GM19395 (cell line): Measurements from ENCODE around the gene HOXC6.

Source experiments
- ATAC-seq: cut with Tn5 transposase; IDR thresholded peaks from one replicate; pipeline ENCODE4 v1.9.1; 2021; ENCODE audit warnings: mild to moderate bottlenecking, moderate library complexity; ENCODE audit not compliant: unreplicated experiment

The HOXC6 gene

DNA sequence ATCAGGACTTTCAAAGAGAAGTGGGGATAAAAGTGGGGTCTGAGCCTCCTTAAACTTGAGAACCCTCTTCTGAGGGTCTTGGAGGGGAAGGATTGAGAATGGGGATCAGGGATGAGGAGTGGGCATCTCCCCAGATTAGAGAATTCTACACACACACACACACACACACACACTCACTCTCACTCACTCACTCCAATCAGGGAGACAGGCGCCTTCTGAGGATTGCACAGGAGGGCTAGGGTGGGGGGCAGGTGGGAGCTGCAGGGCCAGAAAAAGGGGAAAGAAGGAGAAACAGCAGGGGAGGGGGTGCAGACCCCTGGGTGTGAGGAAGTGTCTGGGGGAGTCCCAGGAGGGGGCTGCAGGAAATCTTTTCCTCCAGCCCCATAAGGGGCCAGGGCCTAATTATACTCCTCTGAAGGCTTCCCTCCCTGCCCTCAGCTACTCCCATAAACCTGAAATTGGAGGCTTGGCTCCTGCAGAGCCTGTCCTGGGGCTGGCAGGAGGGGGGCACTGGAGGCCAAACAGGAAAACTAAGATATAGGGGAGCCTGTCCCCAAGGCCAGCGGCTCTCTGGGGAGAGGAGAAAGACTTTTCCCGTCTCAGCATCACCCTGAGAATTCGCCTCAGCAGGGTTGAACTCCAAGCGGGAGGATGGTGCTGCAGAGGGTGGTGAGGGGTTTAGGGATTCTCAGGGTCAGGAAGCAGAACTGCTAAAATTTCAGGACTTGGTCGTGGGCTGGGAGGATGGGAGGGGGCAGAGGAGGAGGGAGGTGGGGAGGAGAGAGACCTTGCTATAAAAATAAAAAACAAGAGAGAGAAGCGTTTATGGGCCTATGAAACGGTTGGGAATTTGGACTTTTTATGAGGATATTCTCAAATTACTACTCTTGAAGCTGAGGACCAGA, 26.7 kb upstream of the HOXC6 start:
- no peak for ATAC-seq

DNA sequence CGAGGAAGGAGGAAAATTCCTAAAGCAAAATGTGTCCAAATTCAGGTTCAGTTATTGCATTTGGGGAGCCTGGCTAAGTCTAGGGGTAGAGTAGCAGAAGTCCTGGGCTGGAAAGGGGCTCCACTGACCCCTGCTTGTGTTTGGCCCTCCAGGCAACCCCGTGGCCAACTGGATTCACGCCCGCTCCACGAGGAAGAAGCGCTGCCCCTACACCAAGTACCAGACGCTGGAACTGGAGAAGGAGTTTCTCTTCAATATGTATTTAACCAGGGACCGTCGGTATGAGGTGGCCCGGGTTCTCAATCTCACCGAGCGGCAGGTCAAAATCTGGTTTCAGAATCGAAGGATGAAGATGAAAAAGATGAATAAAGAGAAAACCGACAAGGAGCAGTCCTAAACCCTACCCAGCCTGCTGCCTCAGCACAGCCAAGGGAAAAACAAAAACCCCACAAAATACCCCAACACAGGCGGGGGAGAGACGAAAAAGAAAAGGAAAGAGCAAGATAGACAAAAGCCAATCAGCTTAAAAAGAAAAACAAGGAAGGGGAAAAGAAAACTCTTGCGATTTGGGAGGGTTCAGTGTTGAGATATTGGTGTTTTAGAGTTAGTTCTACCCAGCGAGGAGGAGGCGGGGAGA, 25.8 kb upstream of the HOXC6 start:
- ATAC-seq = no peak

DNA sequence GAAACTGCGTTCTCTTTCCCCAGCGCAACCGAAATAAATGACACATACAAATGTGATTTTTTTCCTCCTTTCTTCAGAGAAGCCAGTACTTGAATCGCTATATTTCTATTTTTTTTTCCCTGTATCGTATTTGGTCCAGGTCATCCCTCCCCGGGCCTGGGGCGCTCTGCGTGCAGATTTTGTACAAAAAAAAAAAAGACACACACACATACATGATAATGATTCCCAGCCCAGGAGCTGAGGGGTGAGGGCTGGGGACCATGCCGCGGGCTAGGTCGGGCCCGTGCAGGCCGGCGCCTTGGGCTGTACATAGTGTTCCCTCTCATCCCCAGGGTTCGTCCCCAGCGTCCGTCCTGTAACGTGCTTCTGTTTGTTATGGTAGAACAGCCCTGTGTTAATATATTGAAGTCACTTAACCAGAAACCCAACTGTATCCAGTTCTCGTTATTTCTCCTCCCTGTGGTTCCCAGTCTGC, 25.3 kb upstream of the HOXC6 start:
- no peak for ATAC-seq

DNA sequence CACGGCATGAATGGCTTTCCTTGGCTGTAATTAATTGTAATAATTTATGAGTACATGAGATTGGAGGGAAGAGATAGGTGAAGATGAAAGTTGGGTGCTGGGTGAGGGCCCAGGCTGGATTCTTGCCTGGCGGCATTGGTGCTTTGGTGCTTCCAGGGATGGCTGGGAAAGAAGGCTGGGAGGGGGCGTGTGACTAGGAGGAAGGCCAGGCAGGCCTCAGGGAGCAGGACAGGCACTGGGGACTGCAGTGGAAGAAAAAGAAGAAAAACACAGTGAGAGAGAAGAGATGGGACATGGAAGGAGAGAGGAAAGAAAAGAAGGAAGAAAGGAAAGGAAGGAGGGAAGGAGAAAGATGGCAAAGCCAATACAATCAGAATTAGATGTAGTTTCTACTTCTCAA, 24.6 kb upstream of the HOXC6 start:
- ATAC-seq = no peak

DNA sequence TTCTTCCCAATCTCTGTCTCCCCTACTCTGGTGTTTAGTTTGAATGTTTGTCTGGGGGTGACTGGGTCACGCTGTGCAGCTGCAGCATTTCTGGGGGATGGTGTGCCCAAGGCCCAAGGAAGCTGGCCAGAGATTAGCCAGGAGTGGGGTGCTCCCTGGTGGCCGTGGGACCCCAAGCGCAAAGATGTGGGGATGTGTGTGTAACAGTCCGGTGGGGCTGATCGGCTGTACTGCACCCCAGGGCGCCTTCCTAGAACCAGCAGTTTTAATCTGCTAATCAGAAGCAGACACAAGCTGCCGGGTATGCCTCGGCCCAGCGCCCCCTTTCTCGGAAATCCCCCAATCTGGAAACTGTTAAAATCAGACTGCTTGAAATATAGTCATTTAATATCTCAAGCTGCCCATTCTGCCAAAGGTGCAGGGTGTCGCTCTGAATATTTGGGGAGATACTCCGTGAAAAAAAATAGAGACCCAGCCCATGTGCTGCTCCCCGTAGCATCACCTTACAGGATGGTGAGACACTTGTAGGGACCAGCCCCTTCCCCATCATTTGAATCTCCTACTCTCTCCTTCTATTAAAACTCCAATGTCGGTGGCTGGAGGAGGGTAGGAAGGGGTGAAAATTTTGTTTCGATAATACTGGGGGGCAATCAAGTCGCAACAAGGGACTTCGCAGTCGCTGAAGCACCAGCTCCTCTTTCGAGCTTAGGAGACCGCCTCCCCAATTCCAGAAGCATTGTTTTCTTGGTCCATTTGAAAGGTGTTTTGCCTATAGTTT, 24.0 kb upstream of the HOXC6 start:
- no peak for ATAC-seq

DNA sequence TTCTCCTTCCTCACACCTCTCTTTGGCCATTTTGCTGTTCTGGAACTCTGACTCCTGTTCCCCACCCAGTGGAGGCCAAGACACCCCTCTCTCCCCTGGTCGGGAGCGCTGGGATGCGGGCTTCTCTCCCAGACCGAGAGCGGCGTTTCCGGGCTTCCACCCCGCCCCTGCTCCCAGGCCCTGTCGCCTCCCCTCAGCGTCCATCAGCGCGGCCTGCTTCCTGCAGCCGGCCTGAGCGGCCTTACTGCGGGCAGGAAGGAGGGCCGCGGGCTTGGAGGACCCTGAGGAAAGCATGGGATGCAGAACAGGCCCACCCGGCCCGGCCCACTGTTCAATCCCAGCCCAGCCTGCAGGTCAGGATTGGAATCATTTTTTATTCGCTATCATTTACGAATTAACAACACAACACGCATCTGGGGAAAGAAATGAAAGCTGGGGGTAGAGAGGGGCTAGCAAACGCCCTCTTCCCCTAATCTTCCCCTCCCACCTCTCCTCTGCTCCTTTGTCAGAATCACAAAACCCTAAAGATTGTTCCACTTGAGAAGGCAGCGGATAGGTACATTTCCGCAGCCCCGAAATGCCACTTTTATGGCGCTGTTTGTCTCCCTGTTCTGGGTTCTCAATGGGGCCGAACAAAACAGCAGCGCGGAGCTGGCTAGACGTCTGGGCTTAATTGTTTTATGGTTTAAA, 23.3 kb upstream of the HOXC6 start:
- no peak for ATAC-seq

DNA sequence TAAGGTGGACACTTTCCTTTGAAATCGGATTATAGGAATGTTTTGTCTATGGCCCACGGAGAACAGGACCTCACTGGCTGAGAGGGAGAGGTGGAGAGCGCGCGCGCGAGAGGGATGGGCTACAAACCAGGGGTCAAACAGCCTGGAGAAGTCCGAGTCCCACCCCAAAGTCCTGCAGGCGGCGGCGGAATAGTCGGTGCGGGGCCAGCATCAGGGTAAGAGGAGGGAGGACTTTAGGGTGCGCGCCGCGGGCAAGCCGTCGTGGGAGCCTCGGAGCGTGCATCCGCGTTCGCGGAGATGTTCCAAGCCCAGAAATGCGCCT, 22.7 kb upstream of the HOXC6 start:
- no peak for ATAC-seq

DNA sequence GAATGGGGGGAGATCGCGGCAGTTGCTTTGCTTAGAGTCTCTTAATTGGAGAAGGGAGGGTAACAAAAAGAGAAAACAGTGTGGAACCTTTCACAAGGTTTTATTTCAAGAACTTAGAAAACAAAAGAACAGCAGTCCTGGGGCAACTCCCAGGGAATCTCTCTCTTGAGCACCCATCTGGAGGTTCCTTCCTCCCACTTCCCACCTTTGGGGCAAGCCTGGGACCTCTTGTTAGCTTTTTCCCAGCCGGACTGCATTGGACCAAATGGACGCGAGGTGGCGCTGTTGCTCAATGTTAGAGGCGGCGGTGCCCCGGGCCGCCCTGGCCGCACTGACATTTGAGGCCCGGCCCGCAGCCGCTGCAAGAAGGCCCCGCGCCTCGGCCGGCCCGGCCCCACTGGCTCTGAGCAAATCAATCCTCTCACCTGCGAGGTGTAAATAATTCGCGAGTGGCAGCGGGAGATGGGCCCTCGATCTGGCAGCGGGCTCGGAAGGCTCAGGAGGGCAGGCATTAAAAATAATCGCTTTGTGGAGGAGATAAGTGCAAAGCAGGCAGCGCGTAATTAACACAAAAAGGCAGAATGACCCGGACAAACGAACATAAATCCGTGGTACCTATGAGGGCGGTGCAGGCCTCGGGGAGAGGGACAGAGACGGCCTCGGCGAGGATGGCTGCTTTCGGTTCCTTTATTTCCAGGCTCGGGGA, 22.2 kb upstream of the HOXC6 start:
- ATAC-seq = peak; percentile 57

DNA sequence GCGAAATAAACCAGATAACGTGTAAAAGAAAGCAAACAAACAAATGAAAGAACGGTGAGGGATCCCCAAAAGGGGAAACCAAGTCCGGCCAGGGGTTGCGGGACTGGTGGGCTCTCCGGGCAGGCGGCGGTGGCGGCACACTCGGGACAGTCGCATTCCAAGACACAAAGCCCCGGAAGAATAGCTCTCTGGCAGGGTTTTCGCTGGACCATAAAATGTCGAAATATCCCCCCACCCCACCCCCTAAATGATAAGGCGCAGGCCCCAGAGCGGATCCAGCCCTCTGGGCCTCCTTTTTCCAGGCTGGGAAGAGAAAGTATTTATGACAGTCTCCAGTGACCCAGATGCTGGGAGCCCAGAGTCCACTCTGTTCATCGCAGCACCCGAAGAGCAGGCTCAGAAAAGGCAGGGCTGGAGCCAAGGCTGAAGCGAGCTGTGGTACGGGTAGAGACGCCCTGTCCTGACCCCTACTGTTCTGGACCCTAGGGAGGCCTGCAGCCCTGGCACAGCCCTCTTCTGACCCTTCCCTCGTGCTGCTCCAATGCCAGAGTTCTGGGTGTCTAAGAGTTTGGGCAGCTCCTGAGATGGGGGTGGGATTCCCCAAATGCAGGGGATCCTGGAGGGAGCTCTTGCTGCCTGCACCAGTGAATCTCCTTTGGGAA, 21.6 kb upstream of the HOXC6 start:
- no peak for ATAC-seq

DNA sequence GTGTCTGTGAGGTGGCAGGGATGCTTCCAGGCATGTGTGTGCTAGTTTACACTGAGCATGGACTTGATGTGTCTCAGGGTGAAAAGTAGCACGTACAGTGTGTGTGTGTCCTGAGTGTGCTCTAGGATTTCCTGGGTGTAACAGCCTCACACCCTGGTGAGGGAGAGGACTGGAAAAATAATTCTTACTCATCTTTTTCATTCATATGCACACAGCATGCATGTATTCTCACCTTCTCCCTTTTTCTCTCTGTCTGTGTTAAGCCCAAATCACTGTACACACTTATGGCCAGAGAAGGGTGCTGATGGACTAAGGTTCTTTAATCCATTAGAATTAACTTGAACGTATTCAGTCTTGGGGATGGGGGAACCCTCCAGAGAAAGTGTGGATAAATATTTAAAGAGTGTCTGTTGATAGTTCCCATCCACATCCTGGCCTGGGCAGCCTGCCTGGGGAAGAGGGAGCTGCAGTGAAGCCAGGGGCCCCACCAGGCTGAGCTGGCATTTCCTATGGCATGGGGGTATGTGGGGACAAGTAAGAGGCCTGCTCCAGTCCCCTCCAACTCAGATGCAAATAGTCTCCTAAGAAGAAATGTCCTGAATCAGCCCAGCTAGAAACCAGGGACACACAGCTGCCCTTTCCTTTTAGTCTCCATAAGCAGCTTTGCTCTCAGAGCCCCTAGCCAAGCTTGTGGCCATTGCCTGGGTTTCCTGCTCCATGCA, 20.5 kb upstream of the HOXC6 start:
- ATAC-seq = no peak

DNA sequence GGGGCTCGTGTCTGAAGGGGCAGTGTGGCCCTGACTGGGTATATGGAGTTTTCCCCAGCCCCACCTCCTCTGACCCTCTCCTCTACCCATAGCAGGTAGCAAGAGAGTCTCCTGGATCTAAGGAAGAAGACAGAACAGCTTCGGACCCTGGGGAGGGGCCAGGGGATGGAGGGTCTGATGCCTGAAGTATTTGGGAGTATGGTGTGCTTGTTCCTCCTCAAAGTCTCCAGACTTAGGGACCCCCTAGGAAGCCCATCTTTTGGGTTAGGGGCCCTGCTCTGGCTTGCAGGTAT, 20.0 kb upstream of the HOXC6 start:
- ATAC-seq = no peak

DNA sequence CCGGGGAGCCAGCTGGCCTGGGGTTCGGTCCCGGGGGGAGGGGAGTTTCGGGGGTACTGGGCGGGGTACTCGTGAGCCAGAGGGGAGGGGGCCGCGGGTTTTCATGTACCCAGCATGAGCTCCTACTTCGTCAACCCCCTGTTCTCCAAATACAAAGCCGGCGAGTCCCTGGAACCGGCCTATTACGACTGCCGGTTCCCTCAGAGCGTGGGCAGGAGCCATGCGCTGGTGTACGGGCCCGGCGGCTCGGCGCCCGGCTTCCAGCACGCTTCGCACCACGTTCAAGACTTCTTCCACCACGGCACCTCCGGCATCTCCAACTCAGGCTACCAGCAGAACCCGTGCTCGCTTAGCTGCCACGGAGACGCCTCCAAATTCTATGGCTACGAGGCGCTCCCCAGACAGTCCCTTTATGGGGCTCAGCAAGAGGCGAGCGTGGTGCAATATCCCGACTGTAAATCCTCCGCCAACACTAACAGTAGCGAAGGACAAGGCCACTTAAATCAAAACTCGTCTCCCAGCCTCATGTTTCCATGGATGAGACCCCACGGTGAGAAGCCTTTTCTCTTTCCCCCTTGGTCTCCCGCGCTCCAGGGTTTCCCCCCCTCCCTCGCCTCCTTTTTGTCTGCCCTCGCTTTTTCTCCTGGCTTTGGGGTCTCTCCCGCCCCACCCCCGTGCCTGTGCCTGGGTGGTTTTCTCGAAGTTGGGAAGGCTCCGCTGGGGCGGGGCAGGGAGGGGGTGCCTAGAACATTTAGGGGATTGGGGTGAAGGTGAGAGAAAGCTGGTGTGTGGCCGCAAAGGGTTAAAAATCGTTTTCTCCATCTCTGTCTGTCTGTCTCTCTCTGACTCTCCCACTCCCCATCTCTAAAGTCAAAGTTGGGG, 18.8 kb upstream of the HOXC6 start:
- no peak for ATAC-seq

DNA sequence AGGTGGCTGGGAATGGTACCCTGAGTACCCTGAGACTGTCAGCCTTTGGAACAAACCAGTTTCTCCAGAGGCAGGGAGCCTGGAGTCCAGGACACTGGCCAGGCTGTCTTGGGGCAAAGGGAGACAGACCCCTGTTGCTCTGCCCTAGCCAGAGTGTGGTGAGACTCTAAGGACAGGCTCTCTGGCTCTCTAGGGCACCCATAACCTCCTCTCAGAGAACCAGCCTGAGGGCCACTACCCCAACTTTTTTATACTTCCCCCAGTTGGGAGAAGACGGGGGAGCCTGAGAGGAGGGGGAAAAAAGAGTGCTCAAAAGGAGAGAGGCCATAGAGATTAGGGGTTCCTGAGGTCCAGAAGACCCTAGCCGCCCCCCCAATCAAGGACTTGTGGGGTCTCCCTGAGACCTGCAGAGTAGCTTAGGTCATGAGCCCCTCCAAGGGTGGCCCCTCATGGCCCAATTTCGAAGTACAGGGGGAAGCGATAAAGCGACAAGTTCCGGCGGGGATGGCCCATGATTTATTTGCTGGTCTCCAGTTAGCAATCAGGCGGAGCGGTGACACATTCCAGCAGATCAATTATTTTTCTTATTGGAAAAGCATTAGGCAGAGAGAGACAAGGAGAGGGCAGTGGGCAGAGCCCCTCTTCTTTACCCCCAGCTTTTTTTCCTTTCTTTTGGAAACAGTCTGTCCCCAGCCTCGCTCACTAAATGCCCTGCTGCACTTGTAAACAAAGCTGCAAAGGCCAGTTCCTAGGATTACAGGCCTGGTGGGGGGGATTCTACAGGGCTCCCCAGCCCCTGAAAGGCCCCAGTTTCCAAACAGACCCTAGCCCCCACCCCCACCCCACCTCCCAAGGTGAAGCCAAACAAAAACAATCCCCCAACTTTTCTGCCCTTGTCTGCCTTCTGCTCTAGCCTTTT, 17.9 kb upstream of the HOXC6 start:
- no peak for ATAC-seq

DNA sequence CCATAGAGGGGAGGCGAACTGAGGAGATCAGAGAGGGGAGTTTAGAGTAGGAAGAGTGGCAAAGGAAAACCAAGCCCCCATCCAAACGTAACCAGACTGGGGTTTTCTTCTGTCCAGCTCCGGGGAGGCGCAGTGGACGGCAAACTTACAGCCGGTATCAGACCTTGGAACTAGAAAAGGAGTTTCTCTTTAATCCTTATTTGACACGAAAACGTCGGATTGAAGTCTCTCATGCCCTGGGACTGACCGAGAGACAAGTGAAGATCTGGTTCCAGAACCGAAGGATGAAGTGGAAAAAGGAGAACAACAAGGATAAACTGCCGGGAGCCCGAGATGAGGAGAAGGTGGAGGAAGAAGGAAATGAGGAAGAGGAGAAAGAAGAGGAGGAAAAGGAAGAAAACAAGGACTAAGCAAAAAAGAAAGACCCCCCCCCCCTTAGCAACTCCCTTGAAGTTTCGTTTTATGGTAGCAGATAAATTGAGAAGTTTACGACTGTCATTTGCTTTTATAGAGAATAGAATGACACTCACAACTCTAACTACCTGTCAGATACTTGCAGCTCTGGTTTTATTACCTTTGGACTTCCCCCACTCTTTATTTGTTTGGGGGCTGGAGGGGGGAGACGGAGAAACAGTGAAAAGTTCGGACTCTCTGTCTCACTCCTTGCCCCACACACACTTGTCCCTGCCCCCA, 17.1 kb upstream of the HOXC6 start:
- no peak for ATAC-seq

DNA sequence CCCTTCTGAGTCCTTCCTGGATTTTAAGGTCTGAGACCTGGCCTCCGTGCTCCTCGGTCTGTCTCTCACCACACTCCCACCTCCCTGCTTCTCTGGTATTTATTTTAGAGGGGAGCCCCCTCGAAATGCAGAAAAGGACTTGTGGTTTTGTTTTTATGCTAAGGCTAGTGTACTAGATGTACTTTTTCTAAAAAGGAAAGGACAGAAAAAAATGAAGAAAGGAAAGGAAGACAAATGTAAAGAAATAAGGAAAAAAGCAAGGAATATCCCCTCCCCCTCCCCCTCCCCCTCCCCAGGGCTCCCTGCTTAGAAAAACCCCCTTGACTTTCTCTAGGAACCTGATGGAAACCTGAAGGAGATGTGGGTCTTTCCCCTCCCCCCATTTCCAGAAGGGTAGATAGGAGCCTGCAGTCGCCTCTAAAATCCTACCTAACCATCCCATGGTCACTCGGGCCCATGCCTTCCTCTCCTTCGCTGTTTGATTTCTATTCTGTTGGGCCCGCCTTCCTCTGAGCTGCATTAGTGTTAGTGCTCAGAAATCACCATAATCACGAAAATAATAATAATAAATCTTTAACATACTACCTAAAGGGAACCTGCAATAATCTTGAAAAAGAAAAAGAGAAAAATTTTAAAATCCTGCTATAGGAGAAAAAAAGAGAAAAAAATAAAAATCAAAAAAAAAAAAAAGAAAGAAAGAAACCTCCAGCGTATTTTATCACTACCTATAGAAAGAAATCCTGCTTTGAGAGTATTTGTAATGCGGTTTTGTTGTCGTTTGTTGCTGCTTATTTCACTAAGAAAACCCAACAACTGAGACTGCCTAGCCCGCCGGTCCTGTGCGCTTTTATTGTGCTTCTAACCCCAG, 16.3 kb upstream of the HOXC6 start:
- ATAC-seq = no peak
